HG02763 (cell line): ENCODE measurements around the gene ZGLP1.

Experiments used
- ATAC-seq: cut with Tn5 transposase; IDR thresholded peaks from one replicate; pipeline ENCODE4 v1.9.1; 2021; ENCODE audit warnings: mild to moderate bottlenecking, moderate library complexity; ENCODE audit not compliant: unreplicated experiment

The ZGLP1 gene

DNA sequence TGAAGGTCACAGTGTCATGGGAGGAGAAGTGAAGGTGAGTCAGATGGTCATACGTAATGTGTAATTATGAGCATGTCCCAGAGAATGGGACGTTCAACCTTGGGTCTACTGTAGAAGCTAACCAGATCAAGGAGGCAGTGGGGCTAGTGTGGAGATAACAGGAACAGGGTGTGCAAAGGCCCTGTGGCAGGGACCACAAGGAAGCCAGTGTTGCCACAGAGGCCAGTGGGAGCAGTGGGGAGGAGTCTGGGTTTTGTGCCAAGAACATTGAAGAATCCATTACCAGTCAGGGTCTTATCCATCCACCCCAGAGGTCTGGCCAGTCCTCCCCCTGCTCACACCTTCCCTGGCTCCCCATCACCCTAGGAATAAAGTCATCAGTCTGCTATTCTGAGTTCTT is 54.3 kb downstream of the ZGLP1 start:
- ATAC-seq, result no peak
